HCT116 (cell line): Measurements from ENCODE around the gene PERCC1. TPM values are rescaled to one million over a fixed set of nuclear protein-coding genes. Genes with fewer than 3 reads are reported as not detected.

Source experiments
- ATAC-seq: fragments of 200-7000 bp; cut with Tn5 transposase; 2 replicates; pipeline ENCODE4 v1.9.1; 2020; ENCODE audit warnings: mild to moderate bottlenecking, moderate library complexity
- BruUV-seq: library from RNA; stranded (reverse); fragments of 400-500 nt; replicated peaks from 2 replicates; lab custom pipeline; 2021; lab: Mats Ljungman, UMichigan
- CTCF ChIA-PET: fragments of 300-600 bp; sonication (Branson Sonifier 250); formaldehyde crosslinking; loops from one replicate; lab custom pipeline; 2021; ENCODE audit warnings: antibody characterized with exemption; lab: Charles Lee
- POLR2A ChIA-PET: fragments of 300-600, 350-600 bp; sonication (Branson Sonifier 250); formaldehyde crosslinking; loops from one replicate; lab custom pipeline; 2021; ENCODE audit warnings: antibody characterized with exemption; lab: Charles Lee
- RAD21 ChIA-PET, 2 experiments: fragments of 300-600 bp; sonication (Branson Sonifier 250); formaldehyde crosslinking; loops; one replicate each; lab custom pipeline; 2023; ENCODE audit warnings: low total read pairs in 2 of 2; ENCODE audit not compliant: uncharacterized antibody in 2 of 2, unreplicated experiment in 2 of 2, low non-redundant PET in 1 of 2; lab: Charles Lee
- DNase-seq: peaks from one replicate; pipeline ENCODE4 v3.0.0-alpha.2; 2010; ENCODE audit warnings: low read depth, low spot score
- H2AFZ ChIP-seq: fragments of 200-600 bp; shearing (Covaris generic), sonication (generic); 2 replicates; pipeline ENCODE4 v1.6.1; 2017; ENCODE audit warnings: low read depth, mixed run types, mixed read lengths, antibody characterized with exemption, low read length; ENCODE audit not compliant: poor library complexity, severe bottlenecking
- H3K27ac ChIP-seq: 2 replicates; pipeline ENCODE4 v1.5.1; 2012; ENCODE audit warnings: low read depth, low read length
- H3K27me3 ChIP-seq: fragments of 200-600 bp; sonication (generic); 2 replicates; pipeline ENCODE4 v1.6.1; 2016; ENCODE audit warnings: mixed run types, low read length, mixed read lengths; ENCODE audit not compliant: insufficient read depth
- H3K36me3 ChIP-seq, 2 experiments: fragments of 200-500 bp in 1 of 2; fragments of 200-600 bp in 1 of 2; sonication (Bioruptor generic) in 1 of 2; sonication (generic) in 1 of 2; 2 replicates each; pipeline versions ENCODE4 v1.5.1 to v1.6.1; 2014 to 2016; ENCODE audit warnings: low read length in 2 of 2, inconsistent platforms in 1 of 2, mixed read lengths in 1 of 2, mixed run types in 1 of 2; ENCODE audit not compliant: insufficient read depth in 2 of 2, control insufficient read depth in 1 of 2
- H3K4me1 ChIP-seq, 2 experiments: fragments of 200-600 bp in 1 of 2; sonication (generic) in 1 of 2; 2 replicates each; pipeline versions ENCODE4 v1.5.1 to v1.6.1; 2012 to 2017; ENCODE audit warnings: low read length in 2 of 2, inconsistent platforms in 1 of 2, mild to moderate bottlenecking in 1 of 2, mixed read lengths in 1 of 2, mixed run types in 1 of 2, moderate library complexity in 1 of 2; ENCODE audit not compliant: insufficient read depth in 2 of 2, control insufficient read depth in 1 of 2
- H3K4me2 ChIP-seq: fragments of 200-600 bp; sonication (generic); 2 replicates; pipeline ENCODE4 v1.6.1; 2017; ENCODE audit warnings: mixed run types, low read length, mixed read lengths
- H3K4me3 ChIP-seq, 2 experiments: fragments of 200-600 bp in 1 of 2; sonication (generic) in 1 of 2; replicated peaks in 1 of 2; 2 replicates each; pipeline ENCODE4 v1.5.1; 2011 to 2016; ENCODE audit warnings: low read length in 2 of 2, control low read depth in 1 of 2, low read depth in 1 of 2, mild to moderate bottlenecking in 1 of 2, mixed read lengths in 1 of 2, mixed run types in 1 of 2
- H3K79me2 ChIP-seq: fragments of 200-600 bp; sonication (generic); 2 replicates; pipeline ENCODE4 v1.6.1; 2017; ENCODE audit warnings: mild to moderate bottlenecking, mixed run types, low read length, moderate library complexity, mixed read lengths; ENCODE audit not compliant: insufficient read depth
- H3K9ac ChIP-seq: fragments of 200-600 bp; sonication (generic); 2 replicates; pipeline ENCODE4 v1.6.1; 2016; ENCODE audit warnings: low read length, mixed read lengths
- H3K9me2 ChIP-seq: fragments of 200-600 bp; sonication (generic), shearing (Covaris generic); 2 replicates; pipeline ENCODE4 v1.6.1; 2017; ENCODE audit warnings: mixed run types, mild to moderate bottlenecking, moderate library complexity; ENCODE audit not compliant: insufficient read depth
- H3K9me3 ChIP-seq, 2 experiments: fragments of 200-500 bp in 1 of 2; fragments of 200-600 bp in 1 of 2; sonication (Bioruptor generic) in 1 of 2; sonication (generic) in 1 of 2; 2 replicates each; pipeline ENCODE4 v1.6.1; 2014 to 2017; ENCODE audit warnings: low read length in 2 of 2, mixed read lengths in 2 of 2, inconsistent platforms in 1 of 2, low read depth in 1 of 2, mild to moderate bottlenecking in 1 of 2, mixed run types in 1 of 2, moderate library complexity in 1 of 2; ENCODE audit not compliant: control insufficient read depth in 1 of 2, insufficient read depth in 1 of 2
- H4K20me1 ChIP-seq: fragments of 200-600 bp; sonication (generic), shearing (Covaris generic); 2 replicates; pipeline ENCODE4 v1.6.1; 2017; ENCODE audit warnings: mixed run types, mild to moderate bottlenecking, moderate library complexity; ENCODE audit not compliant: insufficient read depth
- ATF3 ChIP-seq: IDR thresholded peaks from 2 replicates; pipeline ENCODE4 v1.6.1; 2012
- CEBPB ChIP-seq: IDR thresholded peaks from 2 replicates; pipeline ENCODE4 v1.6.1; 2012; ENCODE audit warnings: low read depth
- CTCF ChIP-seq, 3 experiments: fragments of 200-600 bp in 1 of 3; sonication (generic) in 1 of 3; IDR thresholded peaks in 2 of 3; conservative IDR thresholded peaks in 1 of 3; 2 replicates each; pipeline ENCODE4 v1.5.1; 2012 to 2017; ENCODE audit warnings: low read depth in 2 of 3, low read length in 2 of 3, antibody characterized with exemption in 1 of 3, borderline replicate concordance in 1 of 3, control low read depth in 1 of 3, mild to moderate bottlenecking in 1 of 3, mixed read lengths in 1 of 3, mixed run types in 1 of 3, moderate library complexity in 1 of 3; ENCODE audit not compliant: insufficient read depth in 1 of 3
- EGR1 ChIP-seq: IDR thresholded peaks from 2 replicates; pipeline ENCODE4 v1.6.1; 2012; ENCODE audit warnings: low read depth
- ELF1 ChIP-seq: IDR thresholded peaks from 2 replicates; pipeline ENCODE4 v1.6.1; 2012; ENCODE audit warnings: low read depth, borderline replicate concordance
- EZH2 ChIP-seq: fragments of 200-600 bp; sonication (generic); IDR thresholded peaks from 2 replicates; pipeline ENCODE4 v1.6.1; 2017; ENCODE audit warnings: antibody characterized with exemption, mixed run types
- EZH2phosphoT487 ChIP-seq: fragments of 200-600 bp; IDR thresholded peaks from 2 replicates; pipeline ENCODE4 v1.6.1; 2018; ENCODE audit warnings: antibody characterized with exemption, borderline replicate concordance
- FOSL1 ChIP-seq: IDR thresholded peaks from 2 replicates; pipeline ENCODE4 v1.6.1; 2012; ENCODE audit warnings: low read depth
- JUND ChIP-seq: IDR thresholded peaks from 2 replicates; pipeline ENCODE4 v1.6.1; 2012
- POLR2A ChIP-seq: IDR thresholded peaks from 2 replicates; pipeline ENCODE4 v1.7.0; 2011; ENCODE audit warnings: borderline replicate concordance; ENCODE audit not compliant: insufficient read depth, insufficient read length; ENCODE audit errors: extremely low read depth
- POLR2AphosphoS5 ChIP-seq: IDR thresholded peaks from 2 replicates; pipeline ENCODE4 v1.6.1; 2011; ENCODE audit warnings: mild to moderate bottlenecking, low read depth, low read length, moderate library complexity
- RAD21 ChIP-seq: IDR thresholded peaks from 2 replicates; pipeline ENCODE4 v1.6.1; 2012; ENCODE audit warnings: low read depth, mild to moderate bottlenecking
- REST ChIP-seq: IDR thresholded peaks from 2 replicates; pipeline ENCODE4 v1.6.1; 2012; ENCODE audit warnings: low read depth
- SIN3A ChIP-seq: IDR thresholded peaks from 2 replicates; pipeline ENCODE4 v1.6.1; 2012; ENCODE audit warnings: low read depth
- SP1 ChIP-seq: IDR thresholded peaks from 2 replicates; pipeline ENCODE4 v1.6.1; 2012; ENCODE audit warnings: low read depth
- TCF7L2 ChIP-seq: IDR thresholded peaks from 2 replicates; pipeline ENCODE4 v1.7.0; 2011; ENCODE audit warnings: borderline replicate concordance, inconsistent platforms; ENCODE audit not compliant: insufficient read depth, insufficient read length; ENCODE audit errors: extremely low read depth
- YY1 ChIP-seq: IDR thresholded peaks from 2 replicates; pipeline ENCODE4 v1.6.1; 2011; ENCODE audit warnings: low read length, low read depth, moderate library complexity, mild to moderate bottlenecking; ENCODE audit not compliant: insufficient replicate concordance; ENCODE audit errors: extremely low read depth
- ZBTB33 ChIP-seq: IDR thresholded peaks from 2 replicates; pipeline ENCODE4 v1.6.1; 2011; ENCODE audit warnings: mild to moderate bottlenecking, low read length, moderate library complexity; ENCODE audit not compliant: insufficient replicate concordance; ENCODE audit errors: extremely low read depth
- ZFX ChIP-seq: fragments of 450-650 bp; IDR thresholded peaks from 2 replicates; pipeline ENCODE4 v1.6.1; 2017
- ZNF274 ChIP-seq: fragments of 200-500 bp; sonication (Bioruptor generic); IDR thresholded peaks from 2 replicates; pipeline ENCODE4 v1.6.1; 2014; ENCODE audit warnings: mild to moderate bottlenecking, low read depth, low read length, inconsistent platforms
- intact Hi-C: fragments of 100-400 bp; cut with micrococcal nuclease; formaldehyde crosslinking; loops from 2 replicates; pipeline ENCODE4 v1.10.0; 2022
- total RNA-seq: library from RNA; stranded (reverse); gene quantifications from one replicate; pipeline ENCODE4 v1.2.1, GENCODE V29; 2021; ENCODE audit not compliant: unreplicated experiment

PERCC1 gene
- total RNA-seq, 1 experiment from 2014 or later = not detected

- no peak overlapping the region for H3K4me2 ChIP-seq
Observed at GRCh38 chr16:1426734-1427471, 4.0 kb upstream of the PERCC1 start.

More at GRCh38 chr16:1426734-1427471, 4.0 kb upstream of the PERCC1 start:
- TF ChIP-seq REST (no peak), EZH2 (no peak), ELF1 (no peak), SP1 (no peak), SIN3A (no peak), RAD21 (no peak), ZNF274 (no peak), JUND (no peak), CEBPB (no peak), ATF3 (no peak), EZH2phosphoT487 (no peak), POLR2A (no peak), TCF7L2 (no peak), POLR2AphosphoS5 (no peak), EGR1 (no peak), ZBTB33 (no peak), CTCF (IDR thresholded peaks at IDR 0.05 in 2 of 3, conservative IDR thresholded peaks at IDR 0.05 in 1 of 3; ENCODE audit: borderline replicate concordance in 1 of 3, insufficient read depth in 1 of 3, low read depth in 2 of 3, low read length in 2 of 3) (no peak), YY1 (no peak), ZFX (no peak), FOSL1 (no peak)
- H2AFZ ChIP-seq = no peak overlapping the region
- H3K9me3 ChIP-seq = no peaks in the 10 kb centered on the region
- no peak overlapping the region for H3K27ac ChIP-seq
- H3K36me3 ChIP-seq = no peaks in the 10 kb centered on the region
- CTCF ChIA-PET = no interaction called here
- peaks cover 0 to 15% of the 10 kb centered on the region in 2 experiments; a peak in 2 of 4 replicates for H3K4me1 ChIP-seq
- intact Hi-C loops = no loop called here
- no TSS peak for BruUV-seq
- no peak for DNase-seq
- no peak overlapping the region for H3K4me3 ChIP-seq
- RAD21 ChIA-PET = no interaction called here
- no peaks in the 10 kb centered on the region for H3K79me2 ChIP-seq
- H3K27me3 ChIP-seq = no peaks in the 10 kb centered on the region
- no peak overlapping the region for H3K9ac ChIP-seq
- ATAC-seq = no peak
- H4K20me1 ChIP-seq = no peaks in the 10 kb centered on the region
- H3K9me2 ChIP-seq = no peaks in the 10 kb centered on the region
- POLR2A ChIA-PET = no interaction called here
